ENCODE data around the gene GLRX. TPM values are rescaled to one million over a fixed set of nuclear protein-coding genes. Genes with fewer than 3 reads are reported as not detected.

Gene GLRX
- total RNA-seq, 1 donor from 2014 or later, result 27.5 TPM

GRCh38 chr5:95810305-95811125, 12.0 kb downstream of the GLRX start:
- no peak for DNase-seq (ENCODE audit: low spot score)
- no peak for TF ChIP-seq CTCF (IDR thresholded peaks at IDR 0.05; ENCODE audit: unreplicated experiment)
- Mint-ChIP-seq H3K27me3 (ENCODE audit: unreplicated experiment) (peaks cover 2% of the 10 kb centered on the region), H3K4me1 (ENCODE audit: unreplicated experiment) (peaks cover 27% of the 10 kb centered on the region), H3K9me3 (ENCODE audit: unreplicated experiment) (no peaks in the 10 kb centered on the region), H3K36me3 (ENCODE audit: low read depth, unreplicated experiment) (peaks cover 5% of the 10 kb centered on the region), H3K4me3 (ENCODE audit: unreplicated experiment) (no peak overlapping the region), H3K27ac (ENCODE audit: unreplicated experiment) (no peak overlapping the region)

DNA sequence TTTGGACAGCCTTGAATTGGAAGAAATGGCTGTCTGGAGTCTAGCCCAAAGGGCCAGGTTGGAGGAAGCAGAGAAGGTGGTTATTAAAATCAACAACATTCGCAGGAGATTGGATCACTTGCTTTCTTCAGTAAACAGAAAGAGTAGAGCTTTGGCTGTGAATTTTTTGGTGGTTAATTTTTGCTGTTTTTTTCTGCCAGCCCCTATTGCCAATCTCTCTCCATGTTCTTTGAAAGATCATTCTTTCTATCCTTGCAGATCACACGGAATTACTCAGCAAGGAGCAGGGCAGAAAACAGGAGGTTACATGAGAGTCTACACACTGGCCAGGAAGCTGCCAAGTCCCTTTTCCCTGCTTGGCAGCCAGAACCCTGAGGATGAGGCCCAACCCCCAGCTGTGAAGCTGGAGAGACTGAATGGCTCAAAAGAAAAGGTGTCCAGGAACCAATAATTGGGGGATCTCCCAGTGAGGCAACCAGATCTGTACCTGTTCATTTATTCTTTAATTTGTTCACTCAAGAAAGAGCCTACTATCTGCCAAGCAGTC, 13.0 kb downstream of the GLRX start:
- DNase-seq (ENCODE audit: low spot score), result no peak
- peaks cover 27% of the 10 kb centered on the region for H3K4me1 Mint-ChIP-seq (ENCODE audit: unreplicated experiment)
- no peak for TF ChIP-seq CTCF (IDR thresholded peaks at IDR 0.05; ENCODE audit: unreplicated experiment)
- H3K27me3 Mint-ChIP-seq (ENCODE audit: unreplicated experiment), result peaks cover 2% of the 10 kb centered on the region
- peak overlapping the region; percentile 64 for H3K27ac Mint-ChIP-seq (ENCODE audit: unreplicated experiment)
- H3K36me3 Mint-ChIP-seq (ENCODE audit: low read depth, unreplicated experiment), result peaks cover 12% of the 10 kb centered on the region
- no peak overlapping the region for H3K4me3 Mint-ChIP-seq (ENCODE audit: unreplicated experiment)
- no peaks in the 10 kb centered on the region for H3K9me3 Mint-ChIP-seq (ENCODE audit: unreplicated experiment)

GRCh38 chr5:95808686-95809413, 13.7 kb downstream of the GLRX start:
- Mint-ChIP-seq H3K4me1 (ENCODE audit: unreplicated experiment) (peaks cover 27% of the 10 kb centered on the region), H3K36me3 (ENCODE audit: low read depth, unreplicated experiment) (peaks cover 11% of the 10 kb centered on the region), H3K27ac (ENCODE audit: unreplicated experiment) (peak overlapping the region; percentile 64), H3K4me3 (ENCODE audit: unreplicated experiment) (peak overlapping the region; percentile 31), H3K9me3 (ENCODE audit: unreplicated experiment) (no peaks in the 10 kb centered on the region), H3K27me3 (ENCODE audit: unreplicated experiment) (peaks cover 2% of the 10 kb centered on the region)
- no peak for TF ChIP-seq CTCF (IDR thresholded peaks at IDR 0.05; ENCODE audit: unreplicated experiment)
- no peak for DNase-seq (ENCODE audit: low spot score)

DNA sequence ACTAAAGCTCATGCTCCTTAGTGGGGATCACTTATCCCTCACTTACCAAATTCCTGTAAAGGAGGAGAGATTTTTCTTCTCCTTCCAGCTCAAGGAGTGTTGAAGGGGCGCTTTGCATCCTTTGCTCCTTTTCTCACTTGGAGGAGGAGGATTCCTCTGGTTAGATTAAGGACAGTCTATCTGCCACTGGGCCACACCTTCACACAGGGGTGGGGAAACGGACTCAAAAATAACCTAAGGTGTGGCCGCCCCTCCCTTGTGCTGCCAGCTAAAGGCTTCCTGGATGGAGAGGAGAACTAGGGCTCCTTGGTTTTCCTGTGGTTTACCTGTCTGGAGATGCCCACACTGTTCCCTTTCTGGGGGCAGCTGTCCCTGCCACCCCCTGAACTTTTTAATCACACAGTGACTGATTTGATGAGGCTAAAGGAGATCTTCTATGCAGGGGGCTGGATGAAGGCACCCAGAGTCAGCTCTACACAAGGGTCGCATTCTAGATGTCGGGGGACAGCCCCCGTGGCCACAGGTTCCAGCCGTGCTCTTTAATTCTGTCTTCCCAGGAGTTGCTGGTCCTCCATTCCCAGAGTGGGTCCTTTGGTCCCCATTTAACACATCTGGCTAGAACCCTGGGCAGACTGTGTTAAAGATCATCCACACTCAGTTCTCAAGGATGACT, 14.4 kb downstream of the GLRX start:
- peak overlapping the region; percentile 31 for H3K4me3 Mint-ChIP-seq (ENCODE audit: unreplicated experiment)
- no peak overlapping the region for H3K27ac Mint-ChIP-seq (ENCODE audit: unreplicated experiment)
- H3K9me3 Mint-ChIP-seq (ENCODE audit: unreplicated experiment), result no peaks in the 10 kb centered on the region
- H3K36me3 Mint-ChIP-seq (ENCODE audit: low read depth, unreplicated experiment), result peaks cover 11% of the 10 kb centered on the region
- H3K27me3 Mint-ChIP-seq (ENCODE audit: unreplicated experiment), result peaks cover 2% of the 10 kb centered on the region
- H3K4me1 Mint-ChIP-seq (ENCODE audit: unreplicated experiment), result peaks cover 27% of the 10 kb centered on the region
- TF ChIP-seq CTCF (IDR thresholded peaks at IDR 0.05; ENCODE audit: unreplicated experiment), result no peak
- no peak for DNase-seq (ENCODE audit: low spot score)

Measured in endothelial cell (in vitro differentiated cells).